Gastroesophageal sphincter (tissue), 4 donors: ENCODE data around the gene PIGB. TPM values are rescaled to one million over a fixed set of nuclear protein-coding genes. Genes with fewer than 3 reads are reported as not detected.

Experiments
- ATAC-seq: fragments of 150-250 bp; one replicate; pipeline ENCODE4 v1.9.1; 2016; ENCODE audit warnings: mild to moderate bottlenecking, moderate library complexity
- H3K27ac ChIP-seq, 4 donors: fragments of 200-600 bp; sonication (generic) in 3 of 4; 1 replicate in 3 of 4; 2 replicates in 1 of 4; pipeline ENCODE4 v1.5.1; 2016 to 2019
- H3K27me3 ChIP-seq: fragments of 200-600 bp; sonication (generic); one replicate; pipeline ENCODE4 v1.5.1; 2019
- H3K36me3 ChIP-seq, 2 donors: fragments of 200-600 bp; sonication (generic); one replicate each; pipeline ENCODE4 v1.5.1; 2019; ENCODE audit warnings: control low read depth in 1 of 2
- H3K4me1 ChIP-seq, 3 donors: fragments of 200-600 bp; sonication (generic); 1 replicate in 2 of 3; 2 replicates in 1 of 3; pipeline ENCODE4 v1.5.1; 2016 to 2019; ENCODE audit warnings: control low read depth in 2 of 3
- H3K4me3 ChIP-seq, 2 donors: fragments of 200-600 bp; sonication (generic); one replicate each; pipeline ENCODE4 v1.5.1; 2019; ENCODE audit warnings: mild to moderate bottlenecking in 1 of 2, moderate library complexity in 1 of 2
- H3K9me3 ChIP-seq, 3 donors: fragments of 200-600 bp; sonication (generic); one replicate each; pipeline ENCODE4 v1.5.1; 2017 to 2019; ENCODE audit warnings: control low read depth in 2 of 3
- CTCF ChIP-seq, 4 experiments: fragments of 200-600 bp in 2 of 4; fragments of 450-650 bp in 2 of 4; sonication (generic) in 1 of 4; IDR thresholded peaks; one replicate each; pipeline ENCODE4 v1.5.1; 2017 to 2019; ENCODE audit warnings: antibody characterized with exemption in 4 of 4, mild to moderate bottlenecking in 2 of 4, moderate library complexity in 2 of 4
- EP300 ChIP-seq: sonication (generic); formaldehyde crosslinking; IDR thresholded peaks from one replicate; pipeline ENCODE4 v1.6.1; 2017; ENCODE audit warnings: antibody characterized with exemption, mild to moderate bottlenecking
- POLR2A ChIP-seq, 2 donors: fragments of 450-650 bp; IDR thresholded peaks; one replicate each; pipeline ENCODE4 v1.6.1; 2017; ENCODE audit warnings: antibody characterized with exemption in 2 of 2, mild to moderate bottlenecking in 2 of 2, moderate library complexity in 1 of 2
- POLR2AphosphoS5 ChIP-seq: sonication (generic); formaldehyde crosslinking; IDR thresholded peaks from one replicate; pipeline ENCODE4 v1.6.1; 2017; ENCODE audit warnings: antibody characterized with exemption
- WGBS, 2 donors: methylation state at CpG; one replicate each; pipeline ENCODE4 v1.1.5; 2018; ENCODE audit warnings: low coverage in 1 of 2; 5-methylcytosine and 5-hydroxymethylcytosine counted together
- total RNA-seq, 4 donors: library from RNA; depleted of rRNA; stranded (reverse); fragments of >200 nt; gene quantifications; one replicate each; pipeline ENCODE4 v1.1.0, GENCODE V29; 2016

Gene PIGB
- total RNA-seq, 4 donors from 2014 or later: 7.0 to 14.0 (median 9.0) TPM

- H3K27me3 ChIP-seq: no peaks in the 10 kb centered on the region
- TF ChIP-seq CTCF (IDR thresholded peaks at IDR 0.05) (no peak), EP300 (no peak), POLR2A (IDR thresholded peaks at IDR 0.05) (no peak), POLR2AphosphoS5 (no peak)
- H3K4me1 ChIP-seq: no peaks in the 10 kb centered on the region
- H3K9me3 ChIP-seq: no peaks in the 10 kb centered on the region
- no peak overlapping the region for H3K4me3 ChIP-seq
- peaks cover 4 to 86% of the 10 kb centered on the region in 2 donors for H3K36me3 ChIP-seq
- peak overlapping the region in 1 of 4 donors; percentile 28 for H3K27ac ChIP-seq
- ATAC-seq: no peak
- WGBS, 2 donors: 33 to 36% methylated on average over 3 of the region's 3 CpGs
Measured at GRCh38 chr15:55372701-55373440, 53.8 kb downstream of the PIGB start.

GRCh38 chr15:55379095-55379494 lies 60.1 kb downstream of the PIGB start:
- Histone ChIP-seq H3K27ac (no peak overlapping the region), H3K4me3 (no peak overlapping the region), H3K4me1 (no peaks in the 10 kb centered on the region), H3K36me3 (peaks cover 4 to 90% of the 10 kb centered on the region in 2 donors), H3K9me3 (no peaks in the 10 kb centered on the region), H3K27me3 (no peaks in the 10 kb centered on the region)
- WGBS, 2 donors: 71 to 100% methylated on average over 1 to 5 of the region's 5 CpGs
- ATAC-seq: no peak
- no peak for TF ChIP-seq CTCF (IDR thresholded peaks at IDR 0.05)
- no peak for TF ChIP-seq POLR2A (IDR thresholded peaks at IDR 0.05)
- TF ChIP-seq POLR2AphosphoS5: no peak
- no peak for TF ChIP-seq EP300

- no peak overlapping the region for H3K27ac ChIP-seq
- TF ChIP-seq CTCF (IDR thresholded peaks at IDR 0.05): no peak
- TF ChIP-seq POLR2A (IDR thresholded peaks at IDR 0.05): no peak
- TF ChIP-seq POLR2AphosphoS5: no peak
- no peak for TF ChIP-seq EP300
- no peaks in the 10 kb centered on the region for H3K9me3 ChIP-seq
- peaks cover 0 to 95% of the 10 kb centered on the region in 2 donors for H3K36me3 ChIP-seq
- H3K27me3 ChIP-seq: no peaks in the 10 kb centered on the region
- H3K4me1 ChIP-seq: no peaks in the 10 kb centered on the region
- no peak for ATAC-seq
- H3K4me3 ChIP-seq: no peak overlapping the region
Measured at GRCh38 chr15:55381595-55381994, 62.6 kb downstream of the PIGB start.

- TF ChIP-seq POLR2A (IDR thresholded peaks at IDR 0.05) (no peak), POLR2AphosphoS5 (no peak)
- ATAC-seq: no peak
- H3K36me3 ChIP-seq: peaks cover 0 to 93% of the 10 kb centered on the region in 2 donors
Measured at GRCh38 chr15:55383687-55384086, 64.7 kb downstream of the PIGB start.

GRCh38 chr15:55387027-55387426 lies 68.0 kb downstream of the PIGB start:
- H3K9me3 ChIP-seq: no peaks in the 10 kb centered on the region

More at GRCh38 chr15:55383687-55384086, 64.7 kb downstream of the PIGB start:
- H3K4me3 ChIP-seq: no peak overlapping the region
- H3K9me3 ChIP-seq: no peaks in the 10 kb centered on the region
- WGBS, 2 donors: 90 to 100% methylated on average over 2 of the region's 2 CpGs
- H3K27me3 ChIP-seq: no peaks in the 10 kb centered on the region
- H3K27ac ChIP-seq: no peak overlapping the region
- H3K4me1 ChIP-seq: peaks cover 0 to under 1% (median 0%) of the 10 kb centered on the region in 3 donors

More at GRCh38 chr15:55387027-55387426, 68.0 kb downstream of the PIGB start:
- Histone ChIP-seq H3K27me3 (no peaks in the 10 kb centered on the region), H3K4me3 (no peak overlapping the region), H3K27ac (no peak overlapping the region), H3K4me1 (peaks cover 0 to 8% (median 0%) of the 10 kb centered on the region in 3 donors), H3K36me3 (peaks cover 0 to 61% of the 10 kb centered on the region in 2 donors)
- TF ChIP-seq EP300 (no peak), POLR2AphosphoS5 (no peak), POLR2A (IDR thresholded peaks at IDR 0.05) (no peak), CTCF (IDR thresholded peaks at IDR 0.05) (no peak)
- ATAC-seq: no peak
